ENCODE data around the gene EEFSEC. TPM values are rescaled to one million over a fixed set of nuclear protein-coding genes. Genes with fewer than 3 reads are reported as not detected.

EEFSEC gene
- total and polyA plus RNA-seq, 8 donors: 5.9 to 9.8 (median 7.4) TPM

DNA sequence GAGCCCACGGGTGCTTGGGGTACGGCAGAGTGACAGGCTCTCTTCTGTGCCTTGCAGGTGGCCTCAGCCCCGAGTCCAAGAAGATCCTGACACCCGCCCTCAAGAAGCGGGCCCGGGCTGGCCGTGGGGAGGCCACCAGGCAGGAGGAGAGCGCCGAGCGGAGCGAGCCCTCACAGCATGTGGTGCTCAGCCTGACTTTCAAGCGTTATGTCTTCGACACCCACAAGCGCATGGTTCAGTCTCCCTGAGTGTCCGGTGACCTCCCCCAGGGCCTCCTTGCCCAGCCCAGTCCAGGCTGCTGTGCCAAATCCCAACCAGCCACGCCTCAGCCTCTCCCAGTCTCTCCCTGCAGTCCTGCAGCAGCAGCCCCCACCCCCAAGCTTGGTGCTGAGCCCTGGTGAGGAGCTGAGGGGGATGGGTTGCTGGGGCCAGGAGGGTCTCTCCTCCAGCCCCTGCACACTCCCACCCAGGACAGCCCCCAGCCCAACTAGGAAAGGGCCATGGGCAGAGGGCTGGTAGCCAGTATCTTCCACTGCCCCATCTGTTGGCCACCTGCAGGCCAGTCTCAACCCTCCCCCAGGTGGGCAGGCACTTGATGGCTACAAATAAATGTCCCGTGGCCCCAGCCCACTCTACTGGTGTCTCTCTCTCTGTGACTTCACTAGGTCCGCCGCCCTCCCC is 254.9 kb downstream of the EEFSEC start:
- FAIRE-seq (no peak), ATAC-seq (no peak), DNase-seq (no peak)
- Histone ChIP-seq H3K36me3 (no peaks in the 10 kb centered on the region), H3K9me3 (no peaks in the 10 kb centered on the region), H3K27me3 (no peaks in the 10 kb centered on the region), H3K4me1 (peaks cover 15 to 49% (median 26%) of the 10 kb centered on the region in 3 donors), H3K4me3 (no peak overlapping the region), H3K27ac (no peak overlapping the region)
- WGBS, 2 donors: 93 to 95% methylated on average over 19 of the region's 19 CpGs
- TF ChIP-seq, protein P1, sequence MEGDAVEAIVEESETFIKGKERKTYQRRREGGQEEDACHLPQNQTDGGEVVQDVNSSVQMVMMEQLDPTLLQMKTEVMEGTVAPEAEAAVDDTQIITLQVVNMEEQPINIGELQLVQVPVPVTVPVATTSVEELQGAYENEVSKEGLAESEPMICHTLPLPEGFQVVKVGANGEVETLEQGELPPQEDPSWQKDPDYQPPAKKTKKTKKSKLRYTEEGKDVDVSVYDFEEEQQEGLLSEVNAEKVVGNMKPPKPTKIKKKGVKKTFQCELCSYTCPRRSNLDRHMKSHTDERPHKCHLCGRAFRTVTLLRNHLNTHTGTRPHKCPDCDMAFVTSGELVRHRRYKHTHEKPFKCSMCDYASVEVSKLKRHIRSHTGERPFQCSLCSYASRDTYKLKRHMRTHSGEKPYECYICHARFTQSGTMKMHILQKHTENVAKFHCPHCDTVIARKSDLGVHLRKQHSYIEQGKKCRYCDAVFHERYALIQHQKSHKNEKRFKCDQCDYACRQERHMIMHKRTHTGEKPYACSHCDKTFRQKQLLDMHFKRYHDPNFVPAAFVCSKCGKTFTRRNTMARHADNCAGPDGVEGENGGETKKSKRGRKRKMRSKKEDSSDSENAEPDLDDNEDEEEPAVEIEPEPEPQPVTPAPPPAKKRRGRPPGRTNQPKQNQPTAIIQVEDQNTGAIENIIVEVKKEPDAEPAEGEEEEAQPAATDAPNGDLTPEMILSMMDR (IDR thresholded peaks at IDR 0.05): no peak
- intact Hi-C loops (cut with DNase I): no loop called here

DNA sequence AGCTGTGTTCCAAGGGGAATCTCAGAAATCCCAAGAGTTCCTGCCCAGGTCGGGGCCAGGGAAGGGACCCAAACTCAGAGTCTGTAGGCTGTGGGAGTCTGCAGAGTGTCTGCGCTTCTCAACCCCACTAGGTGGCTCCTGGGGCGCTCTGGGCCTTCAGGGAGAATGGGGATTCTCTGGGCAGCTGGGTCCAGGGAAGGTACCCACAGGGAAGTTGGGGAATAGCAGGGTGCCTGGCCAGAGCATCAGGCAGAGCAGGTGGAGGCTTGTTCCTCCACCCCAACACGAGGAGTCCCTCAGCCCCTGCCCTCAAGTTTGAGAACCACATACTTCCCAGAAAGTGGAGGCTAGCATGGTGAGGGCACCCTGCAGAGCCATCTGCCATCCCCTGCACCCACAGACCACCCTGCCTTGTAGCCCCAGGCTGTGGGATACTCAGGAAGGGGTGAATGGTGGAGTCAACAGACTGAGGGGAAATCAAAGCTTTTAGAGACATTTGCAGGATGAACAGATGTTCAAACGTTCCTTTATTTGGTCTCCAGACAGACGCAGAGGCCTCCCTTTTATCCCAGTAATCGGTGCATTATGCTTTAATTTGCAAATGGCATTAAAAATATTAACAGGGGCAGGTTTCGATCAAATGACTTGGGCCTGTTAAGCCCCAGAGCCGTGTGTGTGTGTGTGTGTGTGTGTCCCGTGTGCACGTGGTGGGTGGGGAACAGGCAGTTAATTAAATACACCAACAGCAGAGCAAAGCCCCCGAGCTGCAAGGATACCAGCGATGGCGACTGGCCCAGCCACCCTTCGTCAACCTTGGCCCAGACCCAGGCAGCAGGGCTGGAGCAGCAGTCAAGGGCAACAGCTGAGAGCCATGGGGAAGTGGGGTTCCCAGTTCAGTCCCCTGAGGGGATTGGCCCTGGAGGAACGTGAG is 255.7 kb downstream of the EEFSEC start:
- WGBS, 2 donors: 51 to 53% methylated on average over 16 of the region's 16 CpGs
- H3K9me3 ChIP-seq: no peaks in the 10 kb centered on the region
- ATAC-seq (peak; percentile 35 to 57 (median 48)), DNase-seq (peak in 5 of 6 donors; percentile 56 to 75 (median 65)), FAIRE-seq (no peak)
- peak overlapping the region in 3 of 4 donors; percentile 16 to 63 (median 55) for H3K27ac ChIP-seq
- H3K27me3 ChIP-seq: no peaks in the 10 kb centered on the region
- H3K36me3 ChIP-seq: no peaks in the 10 kb centered on the region
- intact Hi-C loops (cut with DNase I): no loop called here
- peaks cover 15 to 45% (median 26%) of the 10 kb centered on the region in 3 donors for H3K4me1 ChIP-seq
- no peak overlapping the region for H3K4me3 ChIP-seq
- TF ChIP-seq, protein P1 (IDR thresholded peaks at IDR 0.05): no peak

DNA sequence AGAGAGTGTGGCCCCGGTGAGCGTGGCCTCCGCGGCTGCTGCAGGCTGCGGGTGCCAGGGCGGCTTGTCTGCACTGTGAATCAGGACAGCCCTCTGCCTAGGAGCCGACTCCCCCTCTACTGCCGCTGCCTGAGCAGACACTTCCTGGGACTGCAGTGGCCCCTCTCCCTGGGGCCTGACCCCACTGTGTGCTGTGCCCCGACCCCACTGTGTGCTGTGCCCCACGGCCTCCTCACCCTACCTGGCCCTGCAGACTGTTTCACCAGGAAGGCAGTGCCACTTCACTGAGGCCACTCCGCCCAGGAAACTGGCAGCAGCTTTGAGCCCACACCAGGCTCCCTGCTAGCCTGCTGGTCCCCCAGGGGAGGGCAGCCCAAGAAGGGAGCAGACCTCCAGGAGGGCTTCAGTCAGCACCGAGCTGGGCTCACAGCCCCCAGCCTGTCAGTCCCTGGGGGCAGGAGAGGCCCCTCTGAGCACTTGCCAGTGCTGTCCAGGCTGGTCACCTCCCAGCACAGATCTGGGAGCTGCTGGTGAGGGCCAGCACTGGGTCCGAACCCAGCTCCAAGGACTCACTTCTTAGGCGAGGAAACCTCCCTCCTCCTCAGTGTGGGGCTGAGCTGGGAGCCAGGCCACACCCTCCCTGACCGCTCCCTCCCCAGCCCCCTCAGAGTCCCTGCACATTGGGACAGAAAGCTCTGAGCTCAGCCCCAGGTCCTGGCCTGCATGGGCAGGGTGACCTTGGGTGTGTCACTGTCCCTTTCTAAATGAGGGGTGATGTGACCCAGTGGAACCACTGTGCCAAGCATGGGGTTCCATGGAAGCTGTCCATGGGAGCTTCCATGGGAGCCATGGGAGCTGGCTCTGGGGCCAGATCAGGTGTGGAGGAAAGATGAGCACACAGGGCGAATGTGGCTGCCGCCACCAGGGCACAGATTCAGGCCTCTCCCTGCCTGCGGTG is 256.6 kb downstream of the EEFSEC start:
- Histone ChIP-seq H3K36me3 (no peaks in the 10 kb centered on the region), H3K9me3 (no peaks in the 10 kb centered on the region), H3K4me1 (peaks cover 15 to 36% (median 26%) of the 10 kb centered on the region in 3 donors), H3K27me3 (no peaks in the 10 kb centered on the region), H3K4me3 (no peak overlapping the region), H3K27ac (peak overlapping the region in 3 of 4 donors; percentile 16 to 63 (median 55))
- DNase-seq (no peak), ATAC-seq (peak; percentile 7 to 22 (median 10)), FAIRE-seq (no peak)
- 55 to 58% methylated on average over 18 of the region's 18 CpGs for WGBS, 2 donors
- intact Hi-C loops (cut with DNase I): no loop called here
- TF ChIP-seq, protein P1 (IDR thresholded peaks at IDR 0.05): no peak

DNA sequence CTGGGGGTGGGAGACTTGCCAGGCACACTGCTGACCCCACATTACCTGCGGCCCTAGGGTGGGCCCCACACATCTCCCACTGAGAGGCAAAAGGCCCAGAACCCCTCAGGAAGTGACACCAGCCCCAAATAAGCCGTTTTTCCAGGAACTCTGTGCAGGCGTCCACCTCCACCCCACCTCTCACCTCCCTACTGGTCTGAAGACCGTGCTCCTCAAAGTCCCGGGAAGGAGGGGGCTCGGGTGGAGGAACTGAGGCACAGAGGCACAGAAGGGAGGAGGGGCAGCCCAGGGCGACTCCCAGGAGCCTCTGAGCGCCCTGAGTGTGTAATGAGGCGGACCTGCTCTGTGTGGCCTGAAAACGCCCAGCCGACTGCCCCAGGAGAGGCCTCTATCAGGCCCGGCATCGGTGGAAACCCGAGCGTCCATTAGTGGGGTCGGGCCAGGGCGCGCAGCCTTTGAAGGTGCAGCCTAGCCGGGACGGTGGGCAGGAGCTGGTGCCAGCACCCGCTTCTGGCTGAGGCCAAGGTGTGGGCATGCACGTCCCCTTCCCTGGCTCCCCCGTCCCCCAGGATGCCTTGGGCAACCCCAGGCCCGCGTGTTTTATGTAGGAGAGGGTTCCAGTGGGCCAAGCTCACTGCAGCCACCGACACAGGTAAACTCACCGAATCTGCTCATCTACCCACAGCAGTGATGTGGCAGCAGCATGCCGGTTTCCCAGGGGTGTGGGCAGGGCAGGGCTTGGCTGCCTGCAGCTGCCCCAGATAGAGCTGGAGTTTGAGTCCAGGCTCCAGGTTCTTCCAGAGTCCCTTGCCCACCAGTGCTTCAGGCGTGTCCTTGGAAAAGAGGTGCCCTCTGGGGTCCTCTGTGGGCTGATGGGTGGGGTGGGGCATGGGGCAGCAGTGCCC is 257.6 kb downstream of the EEFSEC start:
- Histone ChIP-seq H3K9me3 (no peaks in the 10 kb centered on the region), H3K4me1 (peaks cover 15 to 25% (median 24%) of the 10 kb centered on the region in 3 donors), H3K27ac (peak overlapping the region; percentile 5 to 63 (median 38)), H3K4me3 (no peak overlapping the region), H3K36me3 (no peaks in the 10 kb centered on the region), H3K27me3 (no peaks in the 10 kb centered on the region)
- TF ChIP-seq, protein P1 (IDR thresholded peaks at IDR 0.05): no peak
- intact Hi-C loops (cut with DNase I): no loop called here
- FAIRE-seq: no peak
- peak; percentile 75 to 82 (median 78) for ATAC-seq
- DNase-seq: peak; percentile 58 to 88 (median 76)
- 59 to 63% methylated on average over 29 of the region's 29 CpGs for WGBS, 2 donors

Data from pancreas (tissue), 10 donors.